Stimulated activated CD8-positive, alpha-beta memory T cell treated with anti-CD3 and anti-CD28 coated beads, Interleukin-15, amount 100 ng/mL, for 24 hours (primary cell): ENCODE results near the gene FRMD4A.
"Not testable (repeated sequence)": the region's sequence is repeated elsewhere in the genome, so short reads cannot be mapped to it uniquely, and the experiment has no call there.

ENCODE experiments used
- DNase-seq: peaks from one replicate; pipeline ENCODE4 v3.0.0-alpha.2; 2020; ENCODE audit warnings: low read depth

Gene FRMD4A

GRCh38 chr10:13716081-13717071 is 614.3 kb downstream of the FRMD4A start:
- no peak for DNase-seq

GRCh38 chr10:13715596-13715995 is 615.1 kb downstream of the FRMD4A start:
- DNase-seq: not testable (repeated sequence)

DNA sequence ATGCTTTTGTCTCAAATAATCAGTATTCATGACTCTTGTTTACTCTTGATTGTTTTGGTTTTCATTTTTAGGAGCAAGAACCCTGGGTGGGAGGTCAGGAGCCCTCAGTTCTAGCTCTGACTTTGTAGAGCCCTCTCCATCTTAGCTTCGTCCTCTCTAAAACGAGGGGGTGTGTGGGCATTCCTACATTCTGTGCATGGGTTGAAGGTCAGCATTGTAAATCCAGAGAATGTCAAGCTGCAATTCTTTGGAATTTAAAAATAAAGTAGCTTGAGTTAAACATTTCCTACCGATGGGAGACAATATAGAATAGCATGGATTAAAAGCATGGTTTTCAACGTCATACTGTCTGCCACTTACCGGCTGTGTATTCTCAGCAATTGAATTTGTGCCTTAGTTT is 615.6 kb downstream of the FRMD4A start:
- no peak for DNase-seq

GRCh38 chr10:13712837-13713581 is 617.7 kb downstream of the FRMD4A start:
- DNase-seq: no peak

GRCh38 chr10:13712476-13712836 is 618.3 kb downstream of the FRMD4A start:
- no peak for DNase-seq

DNA sequence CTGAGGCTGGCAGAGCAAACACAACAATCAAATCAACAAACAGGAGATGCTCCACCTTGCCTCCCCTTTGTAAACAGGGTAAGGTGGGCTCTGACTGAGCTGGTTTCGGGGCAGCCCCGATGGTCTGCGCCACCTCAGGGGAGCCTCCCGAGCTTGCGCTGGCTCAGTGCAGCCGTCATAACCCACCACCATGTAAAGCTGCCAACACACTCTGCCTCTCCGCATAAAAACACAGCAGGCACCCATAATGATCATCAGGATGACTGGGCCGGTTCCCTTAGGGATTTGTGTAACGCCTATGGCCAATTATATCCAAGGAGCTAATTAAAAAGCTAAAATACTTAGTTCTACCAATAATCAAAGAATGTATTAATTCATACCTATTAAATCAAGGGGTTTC is 619.4 kb downstream of the FRMD4A start:
- no peak for DNase-seq

DNA sequence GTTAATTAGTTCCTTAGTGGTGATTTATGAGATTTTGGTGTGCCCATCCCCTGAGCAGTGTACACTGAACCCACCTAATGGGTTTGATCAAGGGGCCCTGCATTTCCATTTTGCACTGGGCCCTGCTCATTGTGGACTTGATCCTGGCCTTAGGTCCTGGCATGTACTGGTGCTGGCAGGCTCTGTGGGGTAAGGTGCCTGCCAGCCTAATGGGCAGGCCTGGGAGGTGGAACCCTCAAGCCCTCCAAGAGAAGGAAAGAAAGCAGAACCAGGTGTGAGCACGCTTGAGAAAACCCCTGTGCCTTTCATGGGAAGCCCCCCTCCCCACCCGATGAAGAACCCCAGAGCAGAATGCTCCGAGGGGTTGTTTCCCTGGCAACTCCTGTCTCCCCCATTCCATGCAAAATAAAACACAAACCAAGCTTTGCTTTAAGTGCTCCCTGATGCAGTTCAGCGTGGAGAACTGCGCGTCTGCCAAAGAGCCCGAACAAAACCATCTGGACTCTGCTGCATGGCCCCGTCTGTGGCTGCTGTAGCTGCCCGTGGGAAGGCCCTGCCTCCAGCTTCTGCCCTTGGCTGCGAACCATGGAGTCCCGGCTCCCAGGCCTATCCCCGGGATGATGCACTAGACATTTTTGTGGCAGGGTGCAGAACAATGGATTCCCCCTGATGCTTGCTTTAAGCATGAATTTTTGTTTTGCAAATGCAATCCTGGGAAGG is 620.6 kb downstream of the FRMD4A start:
- no peak for DNase-seq

- DNase-seq: no peak
These were observed 622.3 kb downstream of the FRMD4A start for GRCh38 chr10:13708256-13708990.

DNA sequence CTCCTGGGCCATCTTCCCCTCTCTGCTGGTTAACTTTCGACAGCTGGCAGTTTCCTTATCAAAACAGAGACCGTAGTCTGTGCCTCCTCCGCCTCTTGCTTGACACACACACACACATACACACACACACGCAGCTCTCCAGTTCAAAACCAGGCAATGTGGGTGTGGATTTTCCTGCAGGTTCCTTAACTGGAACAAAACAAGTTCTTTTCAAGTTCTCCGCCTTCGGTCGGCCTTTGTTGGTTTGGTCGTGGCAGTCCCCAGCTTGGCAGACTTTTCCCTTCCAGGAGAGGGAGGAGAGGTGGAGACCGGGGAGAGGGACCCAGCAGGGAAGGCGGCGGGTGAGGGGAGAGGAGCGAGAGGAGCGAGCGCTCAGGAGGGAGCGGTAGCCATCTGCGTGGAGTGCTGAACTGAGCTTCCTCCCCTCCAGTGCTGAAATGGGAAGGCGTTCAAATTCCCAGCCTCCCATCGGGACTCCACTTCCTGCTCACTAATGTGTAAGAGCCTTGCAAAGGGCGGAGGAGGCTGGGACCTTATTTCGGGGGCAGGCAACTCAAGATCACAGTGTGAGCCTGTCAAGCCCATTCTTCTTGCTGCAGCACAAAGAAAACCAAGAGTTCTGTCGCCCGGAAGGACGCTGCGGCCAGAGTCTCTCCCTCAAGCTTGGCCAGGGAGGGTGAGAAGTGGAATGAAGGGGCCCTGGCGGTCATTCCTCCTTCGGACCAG is 623.4 kb downstream of the FRMD4A start:
- no peak for DNase-seq

DNA sequence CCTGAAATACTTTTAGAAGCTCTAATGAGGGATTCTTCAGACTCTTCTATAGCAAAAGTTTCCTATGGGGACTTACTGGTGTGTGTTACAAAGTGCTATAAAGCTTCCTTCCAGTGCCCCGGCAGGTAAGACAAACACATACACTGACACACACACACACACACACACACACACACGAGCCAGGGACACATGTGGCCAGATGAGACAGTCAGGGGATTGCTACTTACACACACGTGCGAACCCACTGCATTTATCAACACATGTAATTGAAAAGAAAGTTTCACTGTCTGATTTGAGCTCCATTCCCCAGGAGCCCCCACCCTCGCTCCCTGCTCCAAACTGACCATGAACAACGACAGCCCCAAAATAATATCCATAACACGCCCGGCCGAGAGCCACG is 624.1 kb downstream of the FRMD4A start:
- no peak for DNase-seq

DNA sequence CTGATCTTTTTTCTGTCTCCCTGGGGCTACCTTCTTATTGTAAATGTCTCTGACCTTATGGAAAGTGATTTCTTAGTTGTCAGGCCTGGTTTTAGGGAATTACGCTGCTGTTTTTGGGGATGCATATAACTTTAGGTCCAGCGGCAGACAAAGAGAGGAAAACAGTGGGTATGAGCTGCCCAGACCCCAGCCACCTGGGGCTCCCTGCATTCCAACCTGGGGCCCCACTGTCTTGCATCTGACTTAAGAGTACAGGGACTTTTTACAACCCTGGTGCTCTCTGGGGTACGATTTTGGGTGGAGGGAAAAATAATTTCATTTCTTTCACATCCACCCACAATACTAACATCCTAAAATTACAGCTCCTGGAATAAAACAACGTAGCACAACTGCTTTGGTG is 624.5 kb downstream of the FRMD4A start:
- no peak for DNase-seq

DNA sequence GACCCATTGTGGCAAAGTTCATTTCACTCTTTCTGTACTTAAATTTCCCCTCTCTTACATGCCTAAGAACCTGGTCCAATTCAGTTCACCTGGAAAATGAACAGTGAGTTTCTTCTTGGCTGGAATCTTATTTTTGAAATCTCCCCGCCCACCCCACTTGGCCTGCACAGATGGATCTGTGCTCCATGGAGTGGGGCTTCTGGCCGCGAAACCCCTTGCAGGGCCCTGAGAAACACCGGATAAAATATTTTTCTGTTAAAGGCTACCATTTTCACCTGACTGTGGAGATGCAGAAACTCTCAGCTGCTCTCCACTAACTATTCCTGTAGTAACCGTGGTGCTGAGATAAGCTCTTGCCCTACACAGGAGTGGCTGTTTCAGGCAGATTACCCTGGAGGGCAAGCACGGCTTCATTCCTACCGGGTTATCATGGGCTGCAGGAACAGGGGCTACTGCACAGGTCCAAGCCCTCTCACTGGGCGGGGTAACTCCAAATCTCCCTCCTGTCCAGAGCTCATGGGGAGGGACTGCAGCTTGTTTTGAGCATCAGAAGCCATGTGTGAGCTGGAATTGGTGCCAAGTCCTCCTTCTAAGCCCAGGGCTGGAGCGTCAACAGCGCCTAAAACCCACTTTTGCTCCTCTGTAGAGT is 625.1 kb downstream of the FRMD4A start:
- no peak for DNase-seq

DNA sequence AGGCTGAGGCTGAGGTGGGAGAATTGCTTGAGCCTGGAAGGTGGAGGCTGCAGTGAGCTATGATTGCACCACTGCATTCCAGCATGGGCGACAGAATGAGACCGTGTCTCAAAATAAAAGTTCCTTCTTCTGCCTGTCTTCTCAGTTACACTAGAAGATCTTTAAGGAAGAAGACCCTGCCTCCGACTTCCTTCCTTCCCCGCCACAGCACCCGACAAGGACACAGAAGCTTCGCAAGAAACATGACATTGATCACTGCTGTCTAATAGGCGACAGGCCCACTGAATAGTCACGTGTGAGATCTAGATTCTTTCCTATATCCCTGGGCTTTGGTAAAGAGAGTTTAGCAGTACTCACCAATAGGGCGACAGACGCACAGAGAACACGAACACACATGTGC is 625.8 kb downstream of the FRMD4A start:
- DNase-seq: no peak

DNA sequence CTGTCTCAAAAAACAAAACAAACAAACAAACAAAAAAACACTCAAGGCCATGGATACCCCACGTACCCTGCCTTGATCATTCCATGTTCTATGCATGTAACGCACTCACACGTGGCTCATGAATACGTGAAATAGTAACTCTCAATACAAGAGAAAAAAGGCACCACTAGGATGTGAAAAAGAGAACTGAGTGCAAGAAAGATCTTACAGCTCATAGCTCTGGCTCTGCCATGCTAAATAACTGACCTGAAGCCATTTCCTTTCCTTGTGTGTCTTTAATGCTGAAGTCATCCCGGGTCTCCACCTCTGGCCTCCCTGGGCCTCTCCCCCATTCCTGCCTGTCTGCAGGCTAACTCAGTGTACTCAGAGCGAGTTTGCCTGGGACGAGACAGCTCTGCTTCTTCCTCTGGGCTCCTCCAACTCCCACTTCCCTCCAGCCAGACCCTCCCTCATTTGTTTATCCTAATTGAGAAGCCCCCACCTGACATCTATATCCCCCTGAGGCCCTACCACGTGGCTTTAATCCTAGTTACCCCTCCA is 626.7 kb downstream of the FRMD4A start:
- no peak for DNase-seq

DNA sequence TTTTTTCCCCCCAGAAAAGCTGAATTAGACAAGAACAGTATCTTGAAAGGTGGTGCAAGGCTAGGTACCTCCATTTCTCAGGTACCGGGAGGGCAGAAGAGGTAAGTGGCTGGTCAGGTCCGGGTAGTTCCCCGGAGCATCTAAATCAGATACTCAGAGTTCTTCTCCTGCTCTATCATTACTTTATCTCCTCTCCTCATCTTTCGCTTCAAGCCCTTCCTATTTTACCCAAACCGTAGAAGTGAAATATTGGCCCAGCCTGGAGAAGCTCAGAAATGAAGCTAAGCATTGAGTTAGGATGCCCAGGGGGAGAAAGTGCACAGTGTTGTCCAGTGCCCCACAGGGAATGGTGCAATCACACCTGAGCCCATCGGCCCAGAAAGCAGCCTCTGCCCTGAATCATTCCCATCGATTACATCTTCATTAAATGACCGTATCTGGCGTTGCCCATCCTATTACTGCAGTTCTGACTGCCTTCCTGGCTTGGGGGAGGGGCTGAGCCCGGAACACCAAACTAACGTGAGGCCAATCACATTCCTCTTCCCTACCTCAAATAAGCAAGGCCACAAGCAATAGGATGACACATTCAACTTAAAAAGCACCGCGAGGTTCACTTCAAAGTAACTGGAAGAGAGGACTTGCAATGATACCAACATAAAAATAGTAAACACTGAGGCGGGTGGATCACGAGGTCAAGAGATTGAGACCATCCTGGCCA is 627.5 kb downstream of the FRMD4A start:
- DNase-seq: no peak

DNA sequence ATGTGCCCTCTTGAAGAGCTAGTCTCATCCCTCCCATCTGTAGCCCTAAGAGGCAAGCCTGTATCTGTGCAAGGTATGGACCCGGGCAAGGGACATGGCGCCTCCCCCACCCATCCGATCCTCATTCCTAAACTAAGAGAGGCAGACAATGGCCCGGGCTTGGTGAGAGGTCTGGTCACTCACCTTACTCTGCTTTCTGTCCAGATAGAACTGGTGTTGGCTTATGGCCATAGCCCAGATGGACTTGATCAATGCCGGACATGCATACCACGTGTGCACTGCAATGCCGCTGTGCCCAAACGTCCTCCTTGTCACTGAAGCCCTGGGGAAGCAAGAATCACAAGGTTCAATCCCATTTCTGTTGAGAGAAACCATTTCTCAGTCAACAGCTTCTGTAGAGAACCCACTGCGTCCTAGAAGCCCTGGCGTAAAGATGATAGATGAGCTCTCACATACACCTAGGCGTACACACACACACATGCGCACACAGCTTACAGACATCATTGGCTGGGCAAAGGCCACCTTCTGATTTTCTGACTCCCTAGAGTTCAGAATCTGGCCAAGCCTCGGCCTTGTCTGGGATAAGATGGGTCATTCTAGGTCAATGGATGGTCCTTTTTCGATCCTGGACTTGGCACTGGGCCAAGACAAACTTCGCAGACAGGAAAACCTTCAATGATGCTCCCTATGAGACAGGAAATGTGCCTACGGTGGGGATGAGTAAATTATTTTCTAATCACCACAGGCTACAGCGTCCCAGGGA is 629.4 kb downstream of the FRMD4A start:
- DNase-seq: no peak

GRCh38 chr10:13700473-13701144 is 630.1 kb downstream of the FRMD4A start:
- no peak for DNase-seq

DNA sequence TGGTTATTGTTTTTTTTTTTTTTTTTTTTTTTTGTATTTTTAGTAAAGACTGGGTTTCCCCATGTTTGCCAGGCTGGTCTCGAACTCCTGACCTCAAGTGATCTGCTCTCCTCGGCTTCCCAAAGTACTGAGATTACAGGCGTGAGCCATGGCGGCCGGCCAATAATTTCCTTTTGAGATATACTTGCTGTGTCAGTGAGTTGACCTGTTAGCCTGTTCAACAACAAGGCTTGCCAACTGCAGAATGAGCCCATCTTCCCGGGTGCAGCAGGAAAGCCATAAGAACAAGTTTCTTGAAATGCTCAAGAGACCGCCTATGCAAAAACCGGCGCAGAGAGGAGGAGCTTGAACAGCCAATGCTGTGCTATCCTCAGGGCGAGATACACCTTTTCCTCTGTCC is 631.5 kb downstream of the FRMD4A start:
- no peak for DNase-seq
